WI38 (cell line): ENCODE measurements around the gene GSE1.

ENCODE experiments used
- H3K4me3 ChIP-seq: 2 replicates; pipeline ENCODE4 v1.5.1; 2011; ENCODE audit warnings: low read depth, mild to moderate bottlenecking, control low read depth, low read length
- TF ChIP-seq, protein P1 (sequence below): IDR thresholded peaks from 2 replicates; pipeline ENCODE4 v1.5.1; 2012; ENCODE audit warnings: low read depth, mild to moderate bottlenecking, control low read depth, low read length

The GSE1 gene

GRCh38 chr16:85600530-85601271 is 12.4 kb upstream of the GSE1 start:
- H3K4me3 ChIP-seq, result no peak overlapping the region

DNA sequence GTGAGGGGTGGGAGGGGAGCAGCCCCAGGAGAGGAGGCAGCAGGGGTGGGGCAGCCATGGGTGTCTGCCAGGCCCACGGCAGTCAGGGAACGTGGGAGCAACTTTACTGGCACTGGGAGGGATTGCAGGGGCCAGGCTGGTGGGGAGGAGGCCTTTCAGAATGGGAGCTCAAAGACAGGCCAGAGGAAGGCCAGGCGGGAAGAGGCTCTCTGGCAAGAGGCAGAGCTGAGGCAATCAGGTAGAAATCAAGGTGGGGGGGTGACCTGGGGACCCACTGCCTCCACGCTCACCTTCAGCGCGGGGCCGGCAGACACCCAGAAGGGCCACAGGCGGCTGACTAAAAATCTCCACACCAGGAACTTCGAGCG is 11.9 kb upstream of the GSE1 start:
- H3K4me3 ChIP-seq, result no peak overlapping the region
- TF ChIP-seq, protein P1, sequence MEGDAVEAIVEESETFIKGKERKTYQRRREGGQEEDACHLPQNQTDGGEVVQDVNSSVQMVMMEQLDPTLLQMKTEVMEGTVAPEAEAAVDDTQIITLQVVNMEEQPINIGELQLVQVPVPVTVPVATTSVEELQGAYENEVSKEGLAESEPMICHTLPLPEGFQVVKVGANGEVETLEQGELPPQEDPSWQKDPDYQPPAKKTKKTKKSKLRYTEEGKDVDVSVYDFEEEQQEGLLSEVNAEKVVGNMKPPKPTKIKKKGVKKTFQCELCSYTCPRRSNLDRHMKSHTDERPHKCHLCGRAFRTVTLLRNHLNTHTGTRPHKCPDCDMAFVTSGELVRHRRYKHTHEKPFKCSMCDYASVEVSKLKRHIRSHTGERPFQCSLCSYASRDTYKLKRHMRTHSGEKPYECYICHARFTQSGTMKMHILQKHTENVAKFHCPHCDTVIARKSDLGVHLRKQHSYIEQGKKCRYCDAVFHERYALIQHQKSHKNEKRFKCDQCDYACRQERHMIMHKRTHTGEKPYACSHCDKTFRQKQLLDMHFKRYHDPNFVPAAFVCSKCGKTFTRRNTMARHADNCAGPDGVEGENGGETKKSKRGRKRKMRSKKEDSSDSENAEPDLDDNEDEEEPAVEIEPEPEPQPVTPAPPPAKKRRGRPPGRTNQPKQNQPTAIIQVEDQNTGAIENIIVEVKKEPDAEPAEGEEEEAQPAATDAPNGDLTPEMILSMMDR, result no peak

More at GRCh38 chr16:85600530-85601271, 12.4 kb upstream of the GSE1 start:
- TF ChIP-seq, protein P1, result no peak

GRCh38 chr16:85601730-85602401 is 11.3 kb upstream of the GSE1 start:
- TF ChIP-seq, protein P1, result no peak
- no peak overlapping the region for H3K4me3 ChIP-seq

- TF ChIP-seq, protein P1, result no peak
- no peak overlapping the region for H3K4me3 ChIP-seq
These were observed 10.5 kb upstream of the GSE1 start for GRCh38 chr16:85602402-85603202.

- no peak overlapping the region for H3K4me3 ChIP-seq
- TF ChIP-seq, protein P1, result no peak
These were observed 9.8 kb upstream of the GSE1 start for GRCh38 chr16:85603203-85603755.

DNA sequence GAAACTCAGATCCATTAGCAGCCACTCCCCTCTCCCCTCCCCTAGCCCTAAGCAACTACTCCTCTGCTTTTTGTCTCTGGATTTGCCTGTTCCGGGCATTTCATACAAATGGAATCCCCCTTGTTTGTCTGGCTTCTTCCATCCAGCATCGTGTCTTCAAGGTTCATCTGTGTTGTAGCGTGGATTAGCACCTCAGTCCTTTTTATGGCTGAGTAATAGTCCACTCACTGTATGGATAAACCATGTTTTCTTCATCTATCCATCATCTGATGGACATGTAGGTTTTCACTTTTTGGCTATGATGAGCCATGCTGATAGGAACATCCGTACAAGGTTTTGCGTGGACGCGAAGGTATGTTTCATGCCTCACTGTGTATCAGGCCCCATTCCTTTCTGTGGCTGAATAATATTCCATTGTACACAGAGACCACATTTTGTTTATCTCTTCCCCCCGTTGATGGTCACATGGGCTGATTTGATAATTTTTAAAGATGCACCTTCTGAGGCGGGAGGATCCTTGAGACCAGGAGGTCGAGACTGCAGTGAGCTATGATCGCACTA is 8.9 kb upstream of the GSE1 start:
- H3K4me3 ChIP-seq, result no peak overlapping the region
- TF ChIP-seq, protein P1, result no peak
